GM12864 (cell line): ENCODE results near the gene INTS11.

Source experiments
- DNase-seq: peaks from one replicate; pipeline ENCODE4 v3.0.0-alpha.2; 2011; ENCODE audit warnings: low read depth
- H3K4me3 ChIP-seq: 2 replicates; pipeline ENCODE4 v1.5.1; 2011; ENCODE audit warnings: mild to moderate bottlenecking, low read depth, low read length, control low read depth
- CTCF ChIP-seq: IDR thresholded peaks from 2 replicates; pipeline ENCODE4 v1.5.1; 2011; ENCODE audit warnings: low read depth, mild to moderate bottlenecking, moderate library complexity, low read length, control low read depth, inconsistent platforms; ENCODE audit errors: missing control alignments

INTS11 gene

GRCh38 chr1:1305300-1306069 is 19.0 kb downstream of the INTS11 start:
- peak; percentile 33 for DNase-seq
- H3K4me3 ChIP-seq: peak overlapping the region; percentile 76
- TF ChIP-seq CTCF: peak; percentile 16

GRCh38 chr1:1304331-1305299 is 19.8 kb downstream of the INTS11 start:
- peak overlapping the region; percentile 76 for H3K4me3 ChIP-seq
- no peak for TF ChIP-seq CTCF
- no peak for DNase-seq

GRCh38 chr1:1303736-1304135 is 20.7 kb downstream of the INTS11 start:
- no peak overlapping the region for H3K4me3 ChIP-seq

GRCh38 chr1:1302951-1303509 is 21.4 kb downstream of the INTS11 start:
- no peak for TF ChIP-seq CTCF
- no peak for DNase-seq
- H3K4me3 ChIP-seq: no peak overlapping the region

More at GRCh38 chr1:1303736-1304135, 20.7 kb downstream of the INTS11 start:
- no peak for TF ChIP-seq CTCF
- DNase-seq: no peak

GRCh38 chr1:1302006-1302430 is 22.4 kb downstream of the INTS11 start:
- H3K4me3 ChIP-seq: no peak overlapping the region
- TF ChIP-seq CTCF: peak; percentile 56
- no peak for DNase-seq

GRCh38 chr1:1300352-1300739 is 24.1 kb downstream of the INTS11 start:
- no peak overlapping the region for H3K4me3 ChIP-seq
- no peak for TF ChIP-seq CTCF

More at GRCh38 chr1:1300352-1300739, 24.1 kb downstream of the INTS11 start:
- DNase-seq: no peak
